Fibroblast of lung (primary cell): ENCODE measurements around the gene JAZF1.

Experiments
- CTCF ChIP-seq, 2 donors: IDR thresholded peaks in 1 of 2; conservative IDR thresholded peaks in 1 of 2; 1 replicate in 1 of 2; 2 replicates in 1 of 2; pipeline ENCODE4 v1.5.1; 2011 to 2012; ENCODE audit warnings: low read length in 2 of 2, control low read depth in 1 of 2, inconsistent platforms in 1 of 2, low read depth in 1 of 2, mild to moderate bottlenecking in 1 of 2
- EZH2 ChIP-seq: IDR thresholded peaks from 2 replicates; pipeline ENCODE4 v1.5.1; 2012; ENCODE audit warnings: low read length, control low read depth, mild to moderate bottlenecking; ENCODE audit errors: missing control alignments

- TF ChIP-seq CTCF (conservative IDR thresholded peaks at IDR 0.05 in 1 of 2, IDR thresholded peaks at IDR 0.05 in 1 of 2; ENCODE audit: low read depth in 1 of 2, low read length in 2 of 2) (no peak), EZH2 (no peak)
Observed at GRCh38 chr7:28172958-28173357, 7.6 kb downstream of the JAZF1 start.
